Urinary bladder (tissue), 4 donors: Measurements from ENCODE around the gene ATP6AP1. TPM values are rescaled to one million over a fixed set of nuclear protein-coding genes. Genes with fewer than 3 reads are reported as not detected.

Experiments used
- DNase-seq: peaks from one replicate; pipeline ENCODE4 v3.0.0-alpha.2; 2015; ENCODE audit errors: extremely low spot score
- H3K27ac ChIP-seq: one replicate; pipeline ENCODE4 v1.5.1; 2013; ENCODE audit warnings: low read depth, mild to moderate bottlenecking, moderate library complexity
- H3K36me3 ChIP-seq: one replicate; pipeline ENCODE4 v1.6.1; 2013; ENCODE audit warnings: mild to moderate bottlenecking, moderate library complexity; ENCODE audit not compliant: insufficient read depth
- H3K4me1 ChIP-seq: one replicate; pipeline ENCODE4 v1.6.1; 2013; ENCODE audit warnings: mild to moderate bottlenecking, moderate library complexity; ENCODE audit not compliant: insufficient read depth
- H3K4me3 ChIP-seq: one replicate; pipeline ENCODE4 v1.5.1; 2013; ENCODE audit warnings: low read depth, low read length
- WGBS: extraction: QIAGEN DNeasy Blood & Tissue Kit; methylation state at CpG from one replicate; pipeline ENCODE4 v1.1.7; 2013; 5-methylcytosine and 5-hydroxymethylcytosine counted together
- polyA plus RNA-seq: library from polyadenylated mRNA; stranded (reverse); fragments of 200-250 nt; gene quantifications from one replicate; pipeline ENCODE4 v1.2.3, GENCODE V29; 2013
- total RNA-seq: library from RNA; depleted of rRNA; stranded (reverse); fragments of >200 nt; gene quantifications from one replicate; pipeline ENCODE4 v1.2.3, GENCODE V29; 2014
- donor health status: healthy with polysubstance abuse.
- donor health status: healthy.

ATP6AP1 gene
- total and polyA plus RNA-seq, 2 donors = 25.5 to 91.8 TPM

DNA sequence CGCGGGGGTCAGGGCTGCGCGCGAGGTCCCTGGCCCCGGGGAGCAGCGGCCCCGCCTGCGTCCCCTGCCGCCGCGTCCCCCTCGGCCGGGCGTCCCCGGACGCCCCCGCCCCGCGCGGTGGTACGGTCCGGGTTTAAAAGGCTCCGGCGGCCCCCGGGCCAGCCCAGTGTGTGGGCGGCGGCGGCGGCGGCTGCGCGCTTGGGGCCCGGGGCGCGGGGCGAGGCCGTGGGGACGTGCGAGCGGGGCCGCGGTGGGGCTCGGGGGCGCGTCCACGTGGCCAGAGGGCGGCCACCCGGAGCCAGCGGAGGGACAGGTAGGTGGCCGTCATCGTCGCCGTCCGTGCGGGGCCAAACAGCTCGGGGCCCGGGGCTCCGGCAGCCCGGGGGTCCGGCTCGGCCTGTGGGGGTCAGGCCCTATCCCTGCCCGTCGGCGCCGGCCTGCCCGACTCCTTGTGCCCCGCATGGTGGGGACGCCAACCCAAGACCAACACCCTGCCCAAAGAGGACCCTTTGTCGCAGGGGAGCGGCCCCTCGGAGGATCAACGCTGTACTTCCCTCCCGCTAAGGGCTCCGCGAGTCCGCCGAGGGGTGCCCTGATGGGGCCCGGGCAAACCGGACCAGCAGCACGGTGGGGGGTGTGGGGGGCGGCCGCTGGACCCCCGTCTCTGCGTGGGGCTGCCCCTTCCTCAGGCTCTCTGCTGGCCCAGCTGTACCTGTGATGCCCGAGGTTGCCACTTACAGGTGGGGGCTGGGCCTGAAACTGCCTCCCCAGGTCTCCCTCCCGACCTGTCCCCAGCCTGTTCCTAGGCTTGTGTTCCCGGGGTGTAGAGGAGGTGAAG is 29.9 kb downstream of the ATP6AP1 start, which contains the start of gene PLXNA3:
TSS of gene PLXNA3 (plus strand) at position 166 of the 838 bp plus-strand sequence. CDS start 1,903 bp downstream, outside the sequence.
- Histone ChIP-seq H3K36me3 (no peaks in the 10 kb centered on the region), H3K27ac (peak within 1 kb of the TSS; percentile 67), H3K4me1 (no peaks in the 10 kb centered on the region), H3K4me3 (peak within 1 kb of the TSS; percentile 77)
- under 1% methylated on average over 86 of the region's 88 CpGs for WGBS
- no peak for DNase-seq

GRCh38 chrX:154458954-154459778 is 30.7 kb downstream of the ATP6AP1 start:
- H3K27ac ChIP-seq = peak overlapping the region; percentile 1
- DNase-seq = no peak
- H3K4me1 ChIP-seq = no peaks in the 10 kb centered on the region

DNA sequence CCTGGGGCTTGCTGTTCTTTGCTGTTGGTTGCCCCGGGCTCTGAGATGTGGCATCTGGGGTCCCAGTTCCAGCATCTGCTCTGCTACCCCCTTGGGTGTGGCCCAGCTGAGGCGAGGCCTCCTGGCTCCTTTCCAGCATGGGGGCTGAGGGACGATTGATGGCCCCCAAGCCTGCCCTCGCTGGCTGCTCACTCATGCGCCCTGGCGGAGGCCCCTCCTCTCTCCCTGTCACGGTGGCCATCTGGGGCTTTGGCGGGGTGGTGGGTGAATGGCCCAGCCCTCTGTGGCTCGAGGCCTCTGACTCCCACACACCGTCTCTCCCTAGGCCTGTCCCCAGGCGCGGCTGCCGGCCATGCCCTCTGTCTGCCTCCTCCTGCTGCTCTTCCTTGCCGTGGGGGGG is 31.4 kb downstream of the ATP6AP1 start:
- no peak overlapping the region for H3K4me3 ChIP-seq
- WGBS = 37% methylated on average over 14 of the region's 14 CpGs
- DNase-seq = no peak

More at GRCh38 chrX:154458954-154459778, 30.7 kb downstream of the ATP6AP1 start:
- peaks cover 2% of the 10 kb centered on the region for H3K36me3 ChIP-seq
- peak overlapping the region; percentile 77 for H3K4me3 ChIP-seq
- 20% methylated on average over 15 of the region's 15 CpGs for WGBS

GRCh38 chrX:154460326-154460725 is 31.8 kb downstream of the ATP6AP1 start:
- Histone ChIP-seq H3K4me3 (no peak overlapping the region), H3K4me1 (no peaks in the 10 kb centered on the region), H3K36me3 (peaks cover 2% of the 10 kb centered on the region), H3K27ac (no peak overlapping the region)
- no peak for DNase-seq
- 77% methylated on average over 26 of the region's 26 CpGs for WGBS

More for the DNA sequence above, 31.4 kb downstream of the ATP6AP1 start:
- Histone ChIP-seq H3K4me1 (no peaks in the 10 kb centered on the region), H3K27ac (no peak overlapping the region), H3K36me3 (peaks cover 2% of the 10 kb centered on the region)

DNA sequence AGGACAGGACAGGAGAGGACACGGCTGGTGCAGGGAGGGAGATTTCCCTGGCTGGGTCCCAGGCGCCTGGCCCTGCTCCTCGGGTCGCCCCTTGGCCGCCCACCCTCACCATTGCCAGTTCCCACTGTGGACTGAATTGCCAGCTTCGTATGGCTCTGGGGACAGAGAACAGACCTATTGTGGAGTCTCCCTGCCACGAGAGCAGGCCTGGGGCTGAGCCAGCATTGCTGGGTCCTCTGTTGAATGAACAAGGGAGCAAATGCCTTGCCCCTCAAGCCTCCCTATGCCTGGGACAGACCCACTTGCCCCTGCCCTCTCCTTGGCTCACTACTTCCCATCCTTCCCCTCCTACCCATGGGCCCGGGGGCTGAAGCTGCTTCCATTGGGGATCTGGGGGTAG is 33.9 kb downstream of the ATP6AP1 start:
- WGBS = 80% methylated on average over 8 of the region's 8 CpGs
- DNase-seq = no peak
- Histone ChIP-seq H3K4me1 (no peaks in the 10 kb centered on the region), H3K27ac (no peak overlapping the region), H3K36me3 (peaks cover 2% of the 10 kb centered on the region), H3K4me3 (no peak overlapping the region)

- no peak overlapping the region for H3K4me3 ChIP-seq
- H3K36me3 ChIP-seq = peaks cover 2% of the 10 kb centered on the region
- H3K4me1 ChIP-seq = no peaks in the 10 kb centered on the region
- no peak overlapping the region for H3K27ac ChIP-seq
- DNase-seq = no peak
- WGBS = 90% methylated on average over 36 of the region's 36 CpGs
These were observed 35.2 kb downstream of the ATP6AP1 start for GRCh38 chrX:154463611-154464220.

DNA sequence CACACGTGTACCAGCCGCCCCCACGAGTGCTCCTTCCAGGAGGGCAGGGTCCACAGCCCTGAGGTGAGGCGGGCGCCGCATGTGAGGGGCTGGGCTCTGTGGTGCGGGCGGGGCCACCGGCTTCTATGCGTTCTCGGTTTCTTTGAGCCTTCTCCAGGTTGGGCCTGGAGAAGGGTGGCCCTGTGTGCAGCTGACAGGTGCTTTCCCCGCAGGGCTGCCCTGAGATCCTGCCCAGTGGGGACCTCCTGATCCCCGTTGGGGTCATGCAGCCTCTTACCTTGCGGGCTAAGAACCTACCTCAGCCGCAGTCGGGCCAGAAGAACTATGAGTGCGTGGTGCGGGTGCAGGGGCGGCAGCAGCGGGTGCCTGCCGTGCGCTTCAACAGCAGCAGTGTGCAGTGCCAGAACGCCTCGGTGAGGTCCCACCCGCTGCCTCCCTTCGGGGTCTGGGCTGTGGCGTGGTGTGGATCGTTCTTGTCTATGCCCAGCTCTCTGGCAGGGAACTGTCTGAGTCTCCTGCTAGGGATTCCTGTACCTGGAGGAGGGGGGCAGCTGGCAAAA is 36.4 kb downstream of the ATP6AP1 start:
- Histone ChIP-seq H3K36me3 (peaks cover 2% of the 10 kb centered on the region), H3K4me1 (no peaks in the 10 kb centered on the region), H3K27ac (no peak overlapping the region), H3K4me3 (no peak overlapping the region)
- no peak for DNase-seq
- WGBS = 93% methylated on average over 28 of the region's 28 CpGs

DNA sequence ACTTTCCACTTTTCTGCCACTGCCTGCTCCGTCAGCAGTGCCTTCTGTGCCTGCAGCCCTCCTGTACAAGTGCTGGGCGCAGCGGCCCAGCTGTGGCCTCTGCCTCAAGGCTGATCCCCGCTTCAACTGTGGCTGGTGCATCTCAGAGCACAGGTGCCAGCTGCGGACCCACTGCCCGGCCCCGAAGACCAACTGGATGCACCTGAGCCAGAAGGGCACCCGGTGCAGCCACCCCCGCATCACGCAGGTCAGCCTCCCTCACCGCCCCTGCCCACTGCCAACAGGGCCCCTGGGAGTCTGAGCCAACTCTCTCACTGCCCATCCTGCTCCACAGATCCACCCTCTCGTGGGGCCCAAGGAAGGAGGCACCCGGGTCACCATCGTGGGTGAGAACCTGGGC is 37.1 kb downstream of the ATP6AP1 start:
- H3K27ac ChIP-seq = no peak overlapping the region
- 91% methylated on average over 14 of the region's 14 CpGs for WGBS
- no peaks in the 10 kb centered on the region for H3K4me1 ChIP-seq
- H3K4me3 ChIP-seq = no peak overlapping the region
- H3K36me3 ChIP-seq = peaks cover 2% of the 10 kb centered on the region
- DNase-seq = no peak

- no peak overlapping the region for H3K27ac ChIP-seq
These were observed 37.6 kb downstream of the ATP6AP1 start for GRCh38 chrX:154466036-154466435.

DNA sequence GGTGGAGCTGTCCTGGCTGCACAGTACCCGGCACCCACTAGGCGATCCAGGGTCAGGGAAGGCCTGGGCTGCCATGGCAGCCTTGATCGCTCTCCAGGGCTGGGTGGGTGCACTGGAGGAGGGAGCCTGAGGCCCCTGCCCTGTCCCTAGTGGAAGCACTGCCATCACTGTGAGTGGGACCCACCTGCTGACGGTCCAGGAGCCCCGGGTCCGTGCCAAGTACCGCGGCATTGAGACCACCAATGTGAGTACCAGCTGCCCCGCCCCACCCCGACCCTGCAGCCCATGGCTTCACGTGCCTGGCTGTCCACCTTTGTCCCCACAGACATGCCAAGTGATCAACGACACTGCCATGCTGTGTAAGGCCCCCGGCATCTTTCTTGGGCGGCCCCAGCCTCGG is 38.4 kb downstream of the ATP6AP1 start:
- Histone ChIP-seq H3K4me1 (no peaks in the 10 kb centered on the region), H3K27ac (no peak overlapping the region), H3K36me3 (peaks cover 2% of the 10 kb centered on the region), H3K4me3 (no peak overlapping the region)
- DNase-seq = no peak
- 93% methylated on average over 15 of the region's 15 CpGs for WGBS

More at GRCh38 chrX:154466036-154466435, 37.6 kb downstream of the ATP6AP1 start:
- Histone ChIP-seq H3K4me3 (no peak overlapping the region), H3K4me1 (no peaks in the 10 kb centered on the region), H3K36me3 (peaks cover 2% of the 10 kb centered on the region)
- WGBS = 91% methylated on average over 29 of the region's 32 CpGs
- no peak for DNase-seq

GRCh38 chrX:154467556-154467955 is 39.1 kb downstream of the ATP6AP1 start:
- WGBS = 94% methylated on average over 21 of the region's 21 CpGs
- Histone ChIP-seq H3K4me3 (no peak overlapping the region), H3K4me1 (no peaks in the 10 kb centered on the region), H3K27ac (no peak overlapping the region), H3K36me3 (peaks cover 2% of the 10 kb centered on the region)
- DNase-seq = no peak

- H3K36me3 ChIP-seq = peaks cover 2% of the 10 kb centered on the region
- 93% methylated on average over 23 of the region's 23 CpGs for WGBS
- DNase-seq = no peak
These were observed 39.7 kb downstream of the ATP6AP1 start for GRCh38 chrX:154468217-154468616.

DNA sequence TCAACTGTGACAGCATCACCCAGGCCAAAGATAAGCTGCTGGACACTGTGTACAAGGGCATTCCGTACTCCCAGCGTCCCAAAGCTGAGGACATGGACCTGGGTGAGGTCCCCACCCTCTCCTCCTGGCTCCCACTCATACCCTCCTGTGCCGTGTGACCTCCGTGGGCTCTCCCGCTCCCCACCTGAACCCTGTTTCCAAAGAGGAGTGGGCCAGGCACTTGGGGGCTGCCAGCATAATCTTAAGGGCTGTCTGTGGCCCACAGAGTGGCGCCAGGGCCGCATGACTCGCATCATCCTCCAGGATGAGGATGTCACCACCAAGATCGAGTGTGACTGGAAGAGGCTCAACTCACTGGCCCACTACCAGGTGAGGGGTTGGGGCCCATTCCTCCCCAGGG is 40.6 kb downstream of the ATP6AP1 start:
- DNase-seq = no peak
- no peak overlapping the region for H3K4me3 ChIP-seq
- H3K4me1 ChIP-seq = no peaks in the 10 kb centered on the region
- WGBS = 92% methylated on average over 9 of the region's 9 CpGs
- H3K27ac ChIP-seq = no peak overlapping the region
- H3K36me3 ChIP-seq = no peaks in the 10 kb centered on the region

More at GRCh38 chrX:154468217-154468616, 39.7 kb downstream of the ATP6AP1 start:
- Histone ChIP-seq H3K27ac (no peak overlapping the region), H3K4me3 (no peak overlapping the region), H3K4me1 (no peaks in the 10 kb centered on the region)
